ENCODE measurements around the gene ACAP2.

ACAP2 gene

GRCh38 chr3:195352895-195353488 lies 89.8 kb downstream of the ACAP2 start:
- DNase-seq, result peak; percentile 3 to 59
- Histone ChIP-seq H3K4ac (ENCODE audit: low read depth, low read length) (no peak overlapping the region), H2BK5ac (ENCODE audit: low read depth, low read length, poor library complexity) (no peak overlapping the region), H3K27me3 (ENCODE audit: insufficient read depth, low read length) (no peaks in the 10 kb centered on the region), H4K8ac (ENCODE audit: low read depth, low read length) (no peak overlapping the region), H3K27ac (ENCODE audit: low read depth, low read length) (no peak overlapping the region), H2AK5ac (ENCODE audit: low read length) (no peak overlapping the region), H2BK12ac (ENCODE audit: low read length) (no peak overlapping the region), H3K23ac (ENCODE audit: low read length) (no peak overlapping the region), H3K9ac (ENCODE audit: low read length) (no peak overlapping the region), H3K9me3 (ENCODE audit: insufficient read depth, low read depth, low read length) (no peaks in the 10 kb centered on the region), H3K4me2 (ENCODE audit: low read length) (no peak overlapping the region), H2AFZ (ENCODE audit: insufficient read depth, low read length, poor library complexity) (no peak overlapping the region), H4K91ac (ENCODE audit: low read depth, low read length) (no peak overlapping the region), H3K14ac (ENCODE audit: low read length) (no peak overlapping the region), H3K36me3 (ENCODE audit: control insufficient read depth in 1 of 2, insufficient read depth in 2 of 2, low read length in 2 of 2) (peaks cover 0 to 2% of the 10 kb centered on the region in 2 experiments), H3K4me1 (ENCODE audit: control insufficient read depth in 1 of 2, insufficient read depth in 2 of 2, low read length in 2 of 2) (peaks cover 12 to 13% of the 10 kb centered on the region in 2 experiments), H3K4me3 (ENCODE audit: low read depth, low read length) (no peak overlapping the region), H3K79me2 (ENCODE audit: control insufficient read depth, insufficient read depth, low read length, poor library complexity) (no peaks in the 10 kb centered on the region), H3K79me1 (ENCODE audit: low read length) (no peaks in the 10 kb centered on the region), H2BK120ac (ENCODE audit: insufficient read depth, low read length, poor library complexity) (no peak overlapping the region), H3K18ac (ENCODE audit: low read length) (no peak overlapping the region), H4K12ac (ENCODE audit: low read depth, low read length) (no peak overlapping the region)
- WGBS (ENCODE audit: extremely low coverage, insufficient coverage, insufficient read length), result no CpG with 5 or more reads among the region's 4 CpGs

GRCh38 chr3:195348426-195349115 lies 94.2 kb downstream of the ACAP2 start:
- no peaks in the 10 kb centered on the region for H3K27me3 ChIP-seq (ENCODE audit: insufficient read depth, low read length)
- no peak overlapping the region for H3K23ac ChIP-seq (ENCODE audit: low read length)
- no peaks in the 10 kb centered on the region for H3K36me3 ChIP-seq (ENCODE audit: control insufficient read depth in 1 of 2, insufficient read depth in 2 of 2, low read length in 2 of 2)
- no peak overlapping the region for H2BK5ac ChIP-seq (ENCODE audit: low read depth, low read length, poor library complexity)
- H3K9me3 ChIP-seq (ENCODE audit: insufficient read depth, low read depth, low read length), result no peaks in the 10 kb centered on the region
- H3K4me2 ChIP-seq (ENCODE audit: low read length), result no peak overlapping the region
- H2BK120ac ChIP-seq (ENCODE audit: insufficient read depth, low read length, poor library complexity), result no peak overlapping the region
- WGBS (ENCODE audit: extremely low coverage, insufficient coverage, insufficient read length), result no CpG with 5 or more reads among the region's 5 CpGs
- H3K79me1 ChIP-seq (ENCODE audit: low read length), result no peaks in the 10 kb centered on the region
- no peak overlapping the region for H2AFZ ChIP-seq (ENCODE audit: insufficient read depth, low read length, poor library complexity)
- no peak overlapping the region for H3K18ac ChIP-seq (ENCODE audit: low read length)
- H3K14ac ChIP-seq (ENCODE audit: low read length), result no peak overlapping the region
- no peak overlapping the region for H4K91ac ChIP-seq (ENCODE audit: low read depth, low read length)
- no peak overlapping the region for H4K12ac ChIP-seq (ENCODE audit: low read depth, low read length)
- H2AK5ac ChIP-seq (ENCODE audit: low read length), result no peak overlapping the region
- no peak overlapping the region for H3K9ac ChIP-seq (ENCODE audit: low read length)
- H3K27ac ChIP-seq (ENCODE audit: low read depth, low read length), result no peak overlapping the region
- no peaks in the 10 kb centered on the region for H3K4me1 ChIP-seq (ENCODE audit: control insufficient read depth in 1 of 2, insufficient read depth in 2 of 2, low read length in 2 of 2)
- no peak overlapping the region for H3K4me3 ChIP-seq (ENCODE audit: low read depth, low read length)
- H2BK12ac ChIP-seq (ENCODE audit: low read length), result no peak overlapping the region
- DNase-seq, result no peak
- no peaks in the 10 kb centered on the region for H3K79me2 ChIP-seq (ENCODE audit: control insufficient read depth, insufficient read depth, low read length, poor library complexity)
- no peak overlapping the region for H3K4ac ChIP-seq (ENCODE audit: low read depth, low read length)
- no peak overlapping the region for H4K8ac ChIP-seq (ENCODE audit: low read depth, low read length)

GRCh38 chr3:195337747-195338146 lies 105.1 kb downstream of the ACAP2 start:
- Histone ChIP-seq H3K27ac (ENCODE audit: low read depth, low read length) (no peak overlapping the region), H3K23ac (ENCODE audit: low read length) (no peak overlapping the region), H2AFZ (ENCODE audit: insufficient read depth, low read length, poor library complexity) (no peak overlapping the region), H3K4ac (ENCODE audit: low read depth, low read length) (no peak overlapping the region), H3K9me3 (ENCODE audit: insufficient read depth, low read depth, low read length) (no peaks in the 10 kb centered on the region), H3K4me2 (ENCODE audit: low read length) (no peak overlapping the region), H4K12ac (ENCODE audit: low read depth, low read length) (no peak overlapping the region), H3K27me3 (ENCODE audit: insufficient read depth, low read length) (no peaks in the 10 kb centered on the region), H2BK5ac (ENCODE audit: low read depth, low read length, poor library complexity) (no peak overlapping the region), H2BK12ac (ENCODE audit: low read length) (no peak overlapping the region), H3K4me3 (ENCODE audit: low read depth, low read length) (no peak overlapping the region), H3K79me2 (ENCODE audit: control insufficient read depth, insufficient read depth, low read length, poor library complexity) (no peaks in the 10 kb centered on the region), H3K4me1 (ENCODE audit: control insufficient read depth in 1 of 2, insufficient read depth in 2 of 2, low read length in 2 of 2) (no peaks in the 10 kb centered on the region), H2BK120ac (ENCODE audit: insufficient read depth, low read length, poor library complexity) (no peak overlapping the region), H3K14ac (ENCODE audit: low read length) (no peak overlapping the region), H3K18ac (ENCODE audit: low read length) (no peak overlapping the region), H4K8ac (ENCODE audit: low read depth, low read length) (no peak overlapping the region), H3K9ac (ENCODE audit: low read length) (no peak overlapping the region), H4K91ac (ENCODE audit: low read depth, low read length) (no peak overlapping the region), H2AK5ac (ENCODE audit: low read length) (no peak overlapping the region), H3K36me3 (ENCODE audit: control insufficient read depth in 1 of 2, insufficient read depth in 2 of 2, low read length in 2 of 2) (peaks cover 2% of the 10 kb centered on the region in 2 experiments), H3K79me1 (ENCODE audit: low read length) (no peaks in the 10 kb centered on the region)
- peak; percentile 24 to 71 for DNase-seq
- WGBS (ENCODE audit: extremely low coverage, insufficient coverage, insufficient read length), result no CpG with 5 or more reads among the region's 8 CpGs

DNA sequence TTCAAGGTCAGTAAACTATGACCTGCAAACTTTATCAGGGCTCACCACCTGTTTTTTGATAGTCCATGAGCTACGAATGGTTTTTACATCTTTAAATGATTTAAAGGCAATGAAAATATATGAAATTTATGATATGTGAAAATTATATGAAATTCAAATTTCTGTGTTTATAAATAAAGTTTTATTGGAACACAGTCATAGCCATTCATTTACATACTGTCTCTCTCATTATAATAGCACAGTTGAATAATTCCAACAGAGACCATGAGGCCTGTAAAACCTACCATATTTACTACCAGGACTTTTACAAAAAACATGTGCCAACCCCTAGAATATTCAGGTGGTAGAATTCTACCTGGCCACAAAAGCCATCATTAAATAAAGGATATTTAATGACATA lies 107.9 kb downstream of the ACAP2 start:
- Histone ChIP-seq H2BK120ac (ENCODE audit: insufficient read depth, low read length, poor library complexity) (no peak overlapping the region), H3K9ac (ENCODE audit: low read length) (no peak overlapping the region), H3K4ac (ENCODE audit: low read depth, low read length) (no peak overlapping the region), H3K79me1 (ENCODE audit: low read length) (no peaks in the 10 kb centered on the region), H3K27ac (ENCODE audit: low read depth, low read length) (no peak overlapping the region), H4K8ac (ENCODE audit: low read depth, low read length) (no peak overlapping the region), H4K12ac (ENCODE audit: low read depth, low read length) (no peak overlapping the region), H3K9me3 (ENCODE audit: insufficient read depth, low read depth, low read length) (no peaks in the 10 kb centered on the region), H3K18ac (ENCODE audit: low read length) (no peak overlapping the region), H3K4me2 (ENCODE audit: low read length) (no peak overlapping the region), H3K14ac (ENCODE audit: low read length) (no peak overlapping the region), H3K79me2 (ENCODE audit: control insufficient read depth, insufficient read depth, low read length, poor library complexity) (no peaks in the 10 kb centered on the region), H2BK12ac (ENCODE audit: low read length) (no peak overlapping the region), H2AFZ (ENCODE audit: insufficient read depth, low read length, poor library complexity) (no peak overlapping the region), H2AK5ac (ENCODE audit: low read length) (no peak overlapping the region), H3K4me3 (ENCODE audit: low read depth, low read length) (no peak overlapping the region), H4K91ac (ENCODE audit: low read depth, low read length) (no peak overlapping the region), H2BK5ac (ENCODE audit: low read depth, low read length, poor library complexity) (no peak overlapping the region), H3K4me1 (ENCODE audit: control insufficient read depth in 1 of 2, insufficient read depth in 2 of 2, low read length in 2 of 2) (no peaks in the 10 kb centered on the region), H3K36me3 (ENCODE audit: control insufficient read depth in 1 of 2, insufficient read depth in 2 of 2, low read length in 2 of 2) (peaks cover 4 to 5% of the 10 kb centered on the region in 2 experiments), H3K23ac (ENCODE audit: low read length) (no peak overlapping the region), H3K27me3 (ENCODE audit: insufficient read depth, low read length) (no peaks in the 10 kb centered on the region)
- WGBS (ENCODE audit: extremely low coverage, insufficient coverage, insufficient read length), result no CpG with 5 or more reads among the region's 1 CpG
- DNase-seq, result no peak
